ENCODE results near the gene TRIM65. TPM values are rescaled to one million over a fixed set of nuclear protein-coding genes. Genes with fewer than 3 reads are reported as not detected.

TRIM65 gene
- total and polyA plus RNA-seq, 2 of the 13 experiments (the other 11 are each of a cell fraction or from before 2014, with no cell fraction given) = 10.3 to 22.4 TPM

GRCh38 chr17:75876938-75877751, 19.6 kb downstream of the TRIM65 start (continued):
- TF ChIP-seq ZNF800 (CRISPR knock-in tag; IDR thresholded peaks at IDR 0.05) (no peak), TEAD2 (CRISPR knock-in tag; IDR thresholded peaks at IDR 0.05) (no peak), SRSF4 (IDR thresholded peaks at IDR 0.05; ENCODE audit: low read depth, low read length, poor library complexity, severe bottlenecking) (peak; percentile 17), ZNF10 (CRISPR knock-in tag; IDR thresholded peaks at IDR 0.05; ENCODE audit: borderline replicate concordance, low read depth) (no peak), TRAFD1 (CRISPR knock-in tag; IDR thresholded peaks at IDR 0.05; ENCODE audit: borderline replicate concordance) (0 out of 2 replicates have a peak, but pooled peaks have one; percentile 13), HHEX (CRISPR knock-in tag; IDR thresholded peaks at IDR 0.05) (peak; percentile 7; the same call in 1 of the 2 replicates), ZFP1 (CRISPR knock-in tag; IDR thresholded peaks at IDR 0.05) (0 out of 2 replicates have a peak, but pooled peaks have one; percentile 10), ZNF616 (CRISPR knock-in tag; IDR thresholded peaks at IDR 0.05; ENCODE audit: low read depth) (no peak; the same call in 1 of the 2 replicates), HDAC1 (CRISPR knock-in tag; IDR thresholded peaks at IDR 0.05) (peak; percentile 66), ZNF704 (CRISPR knock-in tag; IDR thresholded peaks at IDR 0.05; ENCODE audit: borderline replicate concordance) (peak; percentile 77; the same call in 1 of the 2 replicates), NFKB2 (CRISPR knock-in tag; IDR thresholded peaks at IDR 0.05; ENCODE audit: borderline replicate concordance) (peak; percentile 69), HNRNPL (IDR thresholded peaks at IDR 0.05; ENCODE audit: low read depth, low read length) (peak; percentile 99), AGO2 (optimal IDR thresholded peaks at IDR 0.05; ENCODE audit: low read depth, low read length) (peak; percentile 88), JUND (CRISPR knock-in tag; IDR thresholded peaks at IDR 0.05) (peak; percentile 6; the same call in 1 of the 2 replicates), KDM4B (CRISPR knock-in tag; IDR thresholded peaks at IDR 0.05) (peak; percentile 47; the same call in 1 of the 2 replicates), BCL3 (CRISPR knock-in tag; IDR thresholded peaks at IDR 0.05) (no peak), SIN3B (IDR thresholded peaks at IDR 0.05; ENCODE audit: low read length) (0 out of 2 replicates have a peak, but pooled peaks have one; percentile 7), JUN (CRISPR knock-in tag; IDR thresholded peaks at IDR 0.05) (no peak; the same call in 1 of the 2 replicates), SMARCE1 (IDR thresholded peaks at IDR 0.05; ENCODE audit: borderline replicate concordance) (no peak), BCL6 (CRISPR knock-in tag; IDR thresholded peaks at IDR 0.05) (no peak)
- TF ChIP-seq, protein P1, sequence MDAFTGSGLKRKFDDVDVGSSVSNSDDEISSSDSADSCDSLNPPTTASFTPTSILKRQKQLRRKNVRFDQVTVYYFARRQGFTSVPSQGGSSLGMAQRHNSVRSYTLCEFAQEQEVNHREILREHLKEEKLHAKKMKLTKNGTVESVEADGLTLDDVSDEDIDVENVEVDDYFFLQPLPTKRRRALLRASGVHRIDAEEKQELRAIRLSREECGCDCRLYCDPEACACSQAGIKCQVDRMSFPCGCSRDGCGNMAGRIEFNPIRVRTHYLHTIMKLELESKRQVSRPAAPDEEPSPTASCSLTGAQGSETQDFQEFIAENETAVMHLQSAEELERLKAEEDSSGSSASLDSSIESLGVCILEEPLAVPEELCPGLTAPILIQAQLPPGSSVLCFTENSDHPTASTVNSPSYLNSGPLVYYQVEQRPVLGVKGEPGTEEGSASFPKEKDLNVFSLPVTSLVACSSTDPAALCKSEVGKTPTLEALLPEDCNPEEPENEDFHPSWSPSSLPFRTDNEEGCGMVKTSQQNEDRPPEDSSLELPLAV (CRISPR knock-in tag; conservative IDR thresholded peaks at IDR 0.05; ENCODE audit: low read depth) = 0 out of 2 replicates have a peak, but pooled peaks have one; percentile 30

All from HepG2 (cell line).